ENCODE measurements around the gene RASSF8.

RASSF8 gene

DNA sequence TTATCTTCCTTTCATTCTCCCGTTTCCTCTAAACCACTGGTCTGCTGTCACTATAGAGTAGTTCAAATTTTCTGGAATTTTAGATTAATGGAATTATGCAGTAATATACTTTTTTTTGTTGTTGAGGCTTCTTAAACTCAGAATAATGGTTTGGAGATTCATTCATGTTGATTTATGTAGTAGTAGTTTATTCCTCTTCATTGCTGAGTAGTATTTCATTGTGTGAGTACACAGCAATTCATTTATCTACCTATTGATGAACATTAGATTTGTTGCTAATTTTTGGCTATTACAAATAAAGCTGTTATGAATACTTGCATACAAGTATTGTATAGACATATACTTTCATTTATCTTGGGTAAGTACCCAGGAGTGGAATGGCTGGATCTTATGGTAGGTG, 7.2 kb downstream of the RASSF8 start:
- TF ChIP-seq ARNTL (CRISPR knock-in tag; IDR thresholded peaks at IDR 0.05; ENCODE audit: borderline replicate concordance, low read depth) (no peak), SNAI2 (CRISPR knock-in tag; IDR thresholded peaks at IDR 0.05) (no peak), ZFP30 (CRISPR knock-in tag; IDR thresholded peaks at IDR 0.05) (no peak), OSR1 (CRISPR knock-in tag; IDR thresholded peaks at IDR 0.05) (no peak), ISL1 (CRISPR knock-in tag; IDR thresholded peaks at IDR 0.05) (no peak), ZNF70 (CRISPR knock-in tag; IDR thresholded peaks at IDR 0.05) (no peak), ZC3H10 (CRISPR knock-in tag; IDR thresholded peaks at IDR 0.05) (no peak), ZNF565 (CRISPR knock-in tag; conservative IDR thresholded peaks at IDR 0.05; ENCODE audit: low read depth) (no peak)
- TF ChIP-seq, protein P1, sequence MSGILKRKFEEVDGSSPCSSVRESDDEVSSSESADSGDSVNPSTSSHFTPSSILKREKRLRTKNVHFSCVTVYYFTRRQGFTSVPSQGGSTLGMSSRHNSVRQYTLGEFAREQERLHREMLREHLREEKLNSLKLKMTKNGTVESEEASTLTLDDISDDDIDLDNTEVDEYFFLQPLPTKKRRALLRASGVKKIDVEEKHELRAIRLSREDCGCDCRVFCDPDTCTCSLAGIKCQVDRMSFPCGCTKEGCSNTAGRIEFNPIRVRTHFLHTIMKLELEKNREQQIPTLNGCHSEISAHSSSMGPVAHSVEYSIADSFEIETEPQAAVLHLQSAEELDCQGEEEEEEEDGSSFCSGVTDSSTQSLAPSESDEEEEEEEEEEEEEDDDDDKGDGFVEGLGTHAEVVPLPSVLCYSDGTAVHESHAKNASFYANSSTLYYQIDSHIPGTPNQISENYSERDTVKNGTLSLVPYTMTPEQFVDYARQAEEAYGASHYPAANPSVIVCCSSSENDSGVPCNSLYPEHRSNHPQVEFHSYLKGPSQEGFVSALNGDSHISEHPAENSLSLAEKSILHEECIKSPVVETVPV (CRISPR knock-in tag; IDR thresholded peaks at IDR 0.05) = no peak
- TF ChIP-seq, protein P2, sequence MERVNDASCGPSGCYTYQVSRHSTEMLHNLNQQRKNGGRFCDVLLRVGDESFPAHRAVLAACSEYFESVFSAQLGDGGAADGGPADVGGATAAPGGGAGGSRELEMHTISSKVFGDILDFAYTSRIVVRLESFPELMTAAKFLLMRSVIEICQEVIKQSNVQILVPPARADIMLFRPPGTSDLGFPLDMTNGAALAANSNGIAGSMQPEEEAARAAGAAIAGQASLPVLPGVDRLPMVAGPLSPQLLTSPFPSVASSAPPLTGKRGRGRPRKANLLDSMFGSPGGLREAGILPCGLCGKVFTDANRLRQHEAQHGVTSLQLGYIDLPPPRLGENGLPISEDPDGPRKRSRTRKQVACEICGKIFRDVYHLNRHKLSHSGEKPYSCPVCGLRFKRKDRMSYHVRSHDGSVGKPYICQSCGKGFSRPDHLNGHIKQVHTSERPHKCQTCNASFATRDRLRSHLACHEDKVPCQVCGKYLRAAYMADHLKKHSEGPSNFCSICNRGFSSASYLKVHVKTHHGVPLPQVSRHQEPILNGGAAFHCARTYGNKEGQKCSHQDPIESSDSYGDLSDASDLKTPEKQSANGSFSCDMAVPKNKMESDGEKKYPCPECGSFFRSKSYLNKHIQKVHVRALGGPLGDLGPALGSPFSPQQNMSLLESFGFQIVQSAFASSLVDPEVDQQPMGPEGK (CRISPR knock-in tag; IDR thresholded peaks at IDR 0.05; ENCODE audit: borderline replicate concordance) = no peak
- TF ChIP-seq, protein P3, sequence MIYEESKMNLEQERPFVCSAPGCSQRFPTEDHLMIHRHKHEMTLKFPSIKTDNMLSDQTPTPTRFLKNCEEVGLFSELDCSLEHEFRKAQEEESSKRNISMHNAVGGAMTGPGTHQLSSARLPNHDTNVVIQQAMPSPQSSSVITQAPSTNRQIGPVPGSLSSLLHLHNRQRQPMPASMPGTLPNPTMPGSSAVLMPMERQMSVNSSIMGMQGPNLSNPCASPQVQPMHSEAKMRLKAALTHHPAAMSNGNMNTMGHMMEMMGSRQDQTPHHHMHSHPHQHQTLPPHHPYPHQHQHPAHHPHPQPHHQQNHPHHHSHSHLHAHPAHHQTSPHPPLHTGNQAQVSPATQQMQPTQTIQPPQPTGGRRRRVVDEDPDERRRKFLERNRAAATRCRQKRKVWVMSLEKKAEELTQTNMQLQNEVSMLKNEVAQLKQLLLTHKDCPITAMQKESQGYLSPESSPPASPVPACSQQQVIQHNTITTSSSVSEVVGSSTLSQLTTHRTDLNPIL (CRISPR knock-in tag; IDR thresholded peaks at IDR 0.05; ENCODE audit: low read depth) = no peak

DNA sequence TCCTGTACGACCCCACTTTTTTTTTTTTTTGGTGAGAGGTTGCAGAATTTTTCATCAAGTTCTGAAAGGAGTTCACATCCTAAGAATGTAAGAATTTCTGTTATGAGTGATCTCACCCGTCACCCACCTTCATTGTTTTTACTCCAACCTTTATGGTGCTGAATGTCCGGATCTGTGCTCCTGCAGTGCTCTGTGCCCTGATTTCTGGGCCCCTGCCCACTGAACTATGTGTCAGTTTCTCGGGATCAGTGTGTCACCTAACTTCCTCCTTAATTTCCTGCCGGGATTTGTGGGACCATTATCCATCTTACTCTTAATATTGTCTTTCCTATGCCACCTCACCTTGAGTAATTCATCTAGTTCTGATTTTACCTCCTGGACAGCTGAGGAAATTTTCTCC, 11.6 kb downstream of the RASSF8 start:
- TF ChIP-seq, protein P1 (CRISPR knock-in tag; IDR thresholded peaks at IDR 0.05) = no peak
- TF ChIP-seq, protein P4, sequence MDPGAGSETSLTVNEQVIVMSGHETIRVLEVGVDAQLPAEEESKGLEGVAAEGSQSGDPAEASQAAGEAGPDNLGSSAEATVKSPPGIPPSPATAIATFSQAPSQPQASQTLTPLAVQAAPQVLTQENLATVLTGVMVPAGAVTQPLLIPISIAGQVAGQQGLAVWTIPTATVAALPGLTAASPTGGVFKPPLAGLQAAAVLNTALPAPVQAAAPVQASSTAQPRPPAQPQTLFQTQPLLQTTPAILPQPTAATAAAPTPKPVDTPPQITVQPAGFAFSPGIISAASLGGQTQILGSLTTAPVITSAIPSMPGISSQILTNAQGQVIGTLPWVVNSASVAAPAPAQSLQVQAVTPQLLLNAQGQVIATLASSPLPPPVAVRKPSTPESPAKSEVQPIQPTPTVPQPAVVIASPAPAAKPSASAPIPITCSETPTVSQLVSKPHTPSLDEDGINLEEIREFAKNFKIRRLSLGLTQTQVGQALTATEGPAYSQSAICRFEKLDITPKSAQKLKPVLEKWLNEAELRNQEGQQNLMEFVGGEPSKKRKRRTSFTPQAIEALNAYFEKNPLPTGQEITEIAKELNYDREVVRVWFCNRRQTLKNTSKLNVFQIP (CRISPR knock-in tag; IDR thresholded peaks at IDR 0.05; ENCODE audit: borderline replicate concordance, low read depth) = no peak
- TF ChIP-seq ZNF70 (CRISPR knock-in tag; IDR thresholded peaks at IDR 0.05) (no peak), ZC3H10 (CRISPR knock-in tag; IDR thresholded peaks at IDR 0.05) (no peak), ZNF8 (CRISPR knock-in tag; IDR thresholded peaks at IDR 0.05) (no peak), CSDC2 (CRISPR knock-in tag; IDR thresholded peaks at IDR 0.05) (no peak), ZFP30 (CRISPR knock-in tag; IDR thresholded peaks at IDR 0.05) (no peak)
- ATAC-seq = no peak

More for the DNA sequence above, 7.2 kb downstream of the RASSF8 start:
- ATAC-seq = no peak

DNA sequence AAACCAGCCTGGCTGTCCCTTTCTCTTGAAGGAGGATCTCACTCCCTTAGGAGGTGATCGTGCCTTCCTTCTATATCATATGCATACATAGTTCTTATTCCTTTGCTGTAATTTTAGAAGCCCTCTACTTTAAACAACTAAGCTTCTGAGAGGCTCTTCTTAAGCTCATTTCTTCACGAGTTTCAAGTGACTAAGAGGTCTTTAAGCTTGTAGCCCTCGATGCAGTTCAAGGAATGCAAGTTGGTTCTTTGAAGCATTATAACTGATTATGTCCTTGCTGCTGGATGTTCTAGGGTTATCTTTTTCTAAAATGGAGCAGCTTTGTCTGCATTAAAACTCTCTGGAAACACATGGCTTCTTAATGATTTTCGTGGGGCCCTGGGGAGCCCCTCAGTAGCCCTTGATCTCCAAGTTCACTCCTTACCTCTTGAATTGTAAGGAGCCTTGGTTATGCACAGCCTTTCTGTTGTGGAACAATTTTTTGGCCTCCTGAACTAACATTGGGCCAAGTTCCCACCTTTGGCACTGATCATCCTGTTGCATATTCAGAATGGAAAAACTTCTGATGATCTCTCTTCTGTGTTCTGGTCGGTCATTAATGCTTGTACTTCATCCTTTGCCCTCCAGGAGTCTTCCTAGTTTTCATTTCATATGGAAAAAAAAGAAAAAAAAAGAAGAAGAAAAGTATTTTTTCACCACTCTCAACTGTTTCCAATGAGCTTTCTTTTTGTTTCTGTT, 12.6 kb downstream of the RASSF8 start:
- TF ChIP-seq ZFP30 (CRISPR knock-in tag; IDR thresholded peaks at IDR 0.05) (no peak), CSDC2 (CRISPR knock-in tag; IDR thresholded peaks at IDR 0.05) (no peak), TOX (CRISPR knock-in tag; IDR thresholded peaks at IDR 0.05; ENCODE audit: borderline replicate concordance) (no peak)
- ATAC-seq = no peak; the same call in 2 of the 3 replicates

DNA sequence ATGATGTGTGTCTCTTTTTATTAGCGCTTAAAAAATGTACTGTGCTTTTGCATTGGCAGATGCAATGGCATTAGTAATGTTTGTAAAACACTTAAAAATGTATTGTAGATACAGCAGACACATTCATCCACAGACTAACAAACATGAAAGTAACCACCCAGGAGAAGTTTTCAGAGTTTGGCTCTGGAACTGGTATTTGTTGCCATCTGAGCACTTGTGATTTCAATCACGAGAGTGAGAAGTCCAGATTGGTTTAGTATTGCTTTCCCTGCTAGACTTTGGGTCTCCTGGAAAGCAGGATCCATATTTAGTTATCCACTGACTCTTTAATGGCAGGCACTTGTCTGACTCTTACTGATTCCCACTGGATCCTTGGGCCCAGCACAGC, 13.2 kb downstream of the RASSF8 start:
- no peak for ATAC-seq
- no peak for TF ChIP-seq ARNTL (CRISPR knock-in tag; IDR thresholded peaks at IDR 0.05; ENCODE audit: borderline replicate concordance, low read depth)

DNA sequence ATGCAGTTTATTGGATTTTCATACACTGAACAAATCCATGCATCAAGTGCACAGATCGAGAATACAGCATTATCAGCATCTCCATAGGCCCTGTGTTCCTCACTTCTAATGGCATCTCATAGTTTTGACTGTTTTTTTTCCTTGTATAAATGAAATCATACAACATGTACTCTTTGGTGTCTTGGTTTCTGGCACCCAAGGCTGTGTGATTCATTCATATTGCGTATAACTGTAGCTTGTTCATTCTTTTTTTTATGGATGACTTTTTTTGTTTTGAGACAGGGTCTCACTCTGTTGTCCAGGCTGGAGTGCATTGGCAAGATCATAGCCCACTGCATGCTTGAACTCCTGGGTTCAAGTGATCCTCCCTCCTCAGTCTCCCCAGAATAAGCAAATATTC, 14.3 kb downstream of the RASSF8 start:
- ATAC-seq = no peak
- no peak for TF ChIP-seq SNAI2 (CRISPR knock-in tag; IDR thresholded peaks at IDR 0.05)
- no peak for TF ChIP-seq ESRRG (CRISPR knock-in tag; IDR thresholded peaks at IDR 0.05)
- TF ChIP-seq ZNF8 (CRISPR knock-in tag; IDR thresholded peaks at IDR 0.05) = no peak
- TF ChIP-seq, protein P5, sequence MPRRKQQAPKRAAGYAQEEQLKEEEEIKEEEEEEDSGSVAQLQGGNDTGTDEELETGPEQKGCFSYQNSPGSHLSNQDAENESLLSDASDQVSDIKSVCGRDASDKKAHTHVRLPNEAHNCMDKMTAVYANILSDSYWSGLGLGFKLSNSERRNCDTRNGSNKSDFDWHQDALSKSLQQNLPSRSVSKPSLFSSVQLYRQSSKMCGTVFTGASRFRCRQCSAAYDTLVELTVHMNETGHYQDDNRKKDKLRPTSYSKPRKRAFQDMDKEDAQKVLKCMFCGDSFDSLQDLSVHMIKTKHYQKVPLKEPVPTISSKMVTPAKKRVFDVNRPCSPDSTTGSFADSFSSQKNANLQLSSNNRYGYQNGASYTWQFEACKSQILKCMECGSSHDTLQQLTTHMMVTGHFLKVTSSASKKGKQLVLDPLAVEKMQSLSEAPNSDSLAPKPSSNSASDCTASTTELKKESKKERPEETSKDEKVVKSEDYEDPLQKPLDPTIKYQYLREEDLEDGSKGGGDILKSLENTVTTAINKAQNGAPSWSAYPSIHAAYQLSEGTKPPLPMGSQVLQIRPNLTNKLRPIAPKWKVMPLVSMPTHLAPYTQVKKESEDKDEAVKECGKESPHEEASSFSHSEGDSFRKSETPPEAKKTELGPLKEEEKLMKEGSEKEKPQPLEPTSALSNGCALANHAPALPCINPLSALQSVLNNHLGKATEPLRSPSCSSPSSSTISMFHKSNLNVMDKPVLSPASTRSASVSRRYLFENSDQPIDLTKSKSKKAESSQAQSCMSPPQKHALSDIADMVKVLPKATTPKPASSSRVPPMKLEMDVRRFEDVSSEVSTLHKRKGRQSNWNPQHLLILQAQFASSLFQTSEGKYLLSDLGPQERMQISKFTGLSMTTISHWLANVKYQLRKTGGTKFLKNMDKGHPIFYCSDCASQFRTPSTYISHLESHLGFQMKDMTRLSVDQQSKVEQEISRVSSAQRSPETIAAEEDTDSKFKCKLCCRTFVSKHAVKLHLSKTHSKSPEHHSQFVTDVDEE (CRISPR knock-in tag; IDR thresholded peaks at IDR 0.05) = no peak

Measured in SK-N-SH treated with all-trans-retinoic acid at 6 μM for 48 hours (cell line).